ENCODE measurements around the gene TUBB8B.
"Not testable (repeated sequence)": the region's sequence is repeated elsewhere in the genome, so short reads cannot be mapped to it uniquely, and the experiment has no call there.

Gene TUBB8B

GRCh38 chr18:49176-49665 lies at the start of gene TUBB8B:
Gene TUBB8B, minus strand, starts transcription at chr18:49615. Its CDS starts 58 bp downstream, at chr18:49557.
- DNase-seq: not testable (repeated sequence)

DNA sequence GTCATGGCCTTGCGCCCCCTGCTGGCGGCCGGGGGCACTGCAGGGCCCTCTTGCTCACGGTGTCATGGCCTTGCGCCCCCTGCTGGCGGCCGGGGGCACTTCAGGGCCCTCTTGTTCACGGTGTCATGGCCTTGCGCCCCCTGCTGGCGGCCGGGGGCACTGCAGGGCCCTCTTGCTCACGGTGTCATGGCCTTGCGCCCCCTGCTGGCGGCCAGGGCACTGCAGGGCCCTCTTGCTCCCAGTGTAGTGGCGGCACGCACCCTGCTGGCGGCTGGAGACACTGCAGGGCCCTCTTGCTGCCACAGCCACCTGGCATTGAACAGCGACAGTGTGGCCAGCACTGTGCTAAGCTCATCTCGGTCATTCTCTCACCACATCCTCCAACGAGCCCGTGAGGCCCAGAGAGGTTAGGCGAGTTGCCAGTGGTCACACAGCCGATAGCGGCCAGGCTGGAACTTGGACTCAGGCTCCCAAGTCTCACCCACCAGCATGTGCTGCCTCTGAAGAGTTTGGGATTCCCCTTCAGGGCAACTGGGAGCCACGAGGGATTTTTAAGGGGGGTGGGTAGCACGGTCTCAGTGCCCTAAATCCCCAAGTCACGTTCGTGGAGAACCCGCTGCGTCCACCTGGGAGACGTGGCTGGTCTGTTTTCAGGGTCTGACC lies 48.0 kb upstream of the TUBB8B start:
- not testable (repeated sequence) for DNase-seq

DNA sequence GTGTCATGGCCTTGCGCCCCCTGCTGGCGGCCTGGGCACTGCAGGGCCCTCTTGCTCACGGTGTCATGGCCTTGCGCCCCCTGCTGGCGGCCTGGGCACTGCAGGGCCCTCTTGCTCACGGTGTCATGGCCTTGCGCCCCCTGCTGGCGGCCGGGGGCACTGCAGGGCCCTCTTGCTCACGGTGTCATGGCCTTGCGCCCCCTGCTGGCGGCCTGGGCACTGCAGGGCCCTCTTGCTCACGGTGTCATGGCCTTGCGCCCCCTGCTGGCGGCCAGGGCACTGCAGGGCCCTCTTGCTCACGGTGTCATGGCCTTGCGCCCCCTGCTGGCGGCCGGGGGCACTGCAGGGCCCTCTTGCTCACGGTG lies 47.3 kb upstream of the TUBB8B start:
- DNase-seq: not testable (repeated sequence)

DNA sequence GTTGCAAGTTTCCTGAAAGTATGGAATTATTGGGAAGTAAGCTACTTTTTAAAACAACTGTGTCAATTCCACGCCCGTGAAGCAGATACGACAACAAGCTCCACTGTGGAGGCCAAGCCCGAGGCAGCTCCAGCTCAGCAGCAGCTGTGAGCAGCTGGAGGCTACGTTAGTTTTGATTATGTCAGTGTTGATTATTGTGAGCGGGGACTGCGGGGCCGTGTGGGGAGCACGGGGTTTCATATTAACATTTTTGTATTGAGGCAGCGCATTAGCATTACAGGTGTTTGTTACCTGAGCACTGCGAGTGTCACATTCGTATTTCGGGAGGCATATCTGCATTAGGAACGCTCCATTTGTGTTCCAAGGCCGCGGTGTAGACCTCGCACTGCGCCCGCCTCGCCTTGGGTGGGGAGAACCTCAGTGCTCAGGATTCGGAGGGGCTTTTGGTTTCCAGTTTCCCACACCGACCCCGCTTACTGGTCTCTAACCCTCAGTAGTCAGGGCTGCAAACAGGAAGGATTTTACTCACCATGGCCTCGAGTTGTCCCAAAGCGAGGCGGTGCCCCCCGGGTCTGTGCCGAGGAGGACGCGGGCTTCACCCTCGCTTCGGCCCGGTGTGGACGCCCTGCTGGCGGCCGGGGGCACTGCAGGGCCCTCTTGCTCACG lies 46.8 kb upstream of the TUBB8B start:
- DNase-seq: not testable (repeated sequence)

GRCh38 chr18:95580-95979 lies 46.2 kb upstream of the TUBB8B start:
- not testable (repeated sequence) for DNase-seq

- not testable (repeated sequence) for DNase-seq
Measured at GRCh38 chr18:93897-94408, 44.5 kb upstream of the TUBB8B start.

DNA sequence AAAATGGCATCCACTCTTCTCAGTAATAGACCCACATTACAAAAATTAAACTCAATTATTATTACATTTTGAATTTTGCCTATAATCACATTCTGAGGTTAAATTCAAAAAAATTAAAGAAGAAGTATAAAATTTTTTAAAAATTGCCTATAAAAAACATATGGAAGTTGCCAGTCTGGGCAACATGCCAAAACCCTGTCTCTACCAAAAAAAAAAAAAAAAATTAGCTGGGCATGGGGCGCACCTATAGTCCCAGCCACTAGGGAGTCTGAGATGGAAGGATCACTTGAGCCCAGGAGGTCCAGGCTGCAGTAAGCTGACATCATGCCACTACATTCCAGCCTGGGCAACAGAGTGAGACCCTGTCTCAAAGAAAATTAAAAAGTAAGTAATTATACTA lies 42.1 kb upstream of the TUBB8B start:
- DNase-seq: not testable (repeated sequence)

DNA sequence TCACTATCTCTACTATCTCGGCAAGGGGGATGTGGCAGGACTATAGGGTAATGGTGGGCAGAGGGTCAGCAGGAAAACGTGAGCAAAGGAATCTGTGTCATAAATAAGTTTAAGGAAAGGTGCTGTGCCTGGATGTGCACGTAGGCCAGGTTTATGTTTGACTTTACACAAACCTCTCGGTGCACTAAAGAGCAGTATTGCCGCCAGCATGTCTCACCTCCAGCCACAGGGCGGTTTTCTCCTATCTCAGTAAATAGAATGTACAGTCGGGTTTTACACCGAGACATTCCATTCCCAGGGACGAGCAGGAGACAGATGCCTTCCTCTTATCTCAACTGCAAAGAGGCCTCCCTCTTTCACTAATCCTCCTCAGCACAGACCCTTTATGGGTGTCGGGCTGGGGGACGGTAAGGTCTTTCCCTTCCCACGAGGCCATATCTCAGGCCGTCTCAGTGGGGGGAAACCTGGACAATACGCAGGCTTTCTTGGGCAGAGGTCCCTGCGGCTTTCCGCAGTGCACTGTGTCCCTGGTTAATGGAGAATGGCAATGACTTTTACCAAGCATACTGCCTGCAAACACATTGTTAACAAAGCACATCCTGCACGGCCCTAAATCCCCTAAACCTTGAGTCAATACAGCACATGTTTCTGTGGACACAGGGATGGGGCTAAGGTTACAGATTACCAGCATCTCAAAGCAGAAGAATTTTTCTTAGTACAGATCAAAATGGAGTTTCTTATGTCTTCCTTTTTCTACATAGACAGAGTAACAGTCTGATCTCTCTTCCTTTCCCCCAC lies 41.2 kb upstream of the TUBB8B start:
- not testable (repeated sequence) for DNase-seq

DNA sequence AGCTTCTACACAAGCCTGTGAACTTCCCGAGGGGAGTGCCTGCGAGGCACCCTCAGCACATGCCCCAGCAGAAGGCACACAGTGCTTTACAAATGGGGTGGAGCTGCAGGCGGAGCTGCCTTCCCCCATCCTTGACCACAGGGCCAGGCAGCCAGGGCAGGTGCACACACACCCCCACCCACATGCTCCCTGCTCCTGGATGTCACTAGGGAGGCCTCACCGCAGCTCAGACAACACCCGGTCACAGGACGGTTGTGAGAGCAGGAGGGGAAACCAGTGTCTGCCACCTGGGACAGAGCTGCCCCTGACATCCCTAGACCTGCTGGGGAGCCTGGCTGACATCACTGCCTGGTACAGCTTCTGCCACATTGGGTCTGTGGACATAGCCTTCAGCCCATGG lies 39.7 kb upstream of the TUBB8B start:
- DNase-seq: not testable (repeated sequence)

GRCh38 chr18:84801-85200 lies 35.4 kb upstream of the TUBB8B start:
- DNase-seq: not testable (repeated sequence)

GRCh38 chr18:82626-83209 lies 33.3 kb upstream of the TUBB8B start:
- DNase-seq: not testable (repeated sequence)

DNA sequence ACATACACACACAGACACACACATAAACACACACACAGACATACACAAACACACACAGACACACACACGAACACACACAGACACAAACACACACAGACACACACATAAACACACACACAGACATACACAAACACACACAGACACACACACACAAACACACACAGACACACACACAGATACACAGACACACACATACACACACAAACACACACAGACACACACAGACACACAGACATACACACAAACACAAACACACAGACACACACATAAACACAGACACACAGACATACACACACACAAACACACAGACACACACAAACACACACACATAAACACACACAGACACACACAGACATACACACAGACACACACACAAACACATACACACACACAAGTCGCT lies 31.5 kb upstream of the TUBB8B start:
- DNase-seq: not testable (repeated sequence)

DNA sequence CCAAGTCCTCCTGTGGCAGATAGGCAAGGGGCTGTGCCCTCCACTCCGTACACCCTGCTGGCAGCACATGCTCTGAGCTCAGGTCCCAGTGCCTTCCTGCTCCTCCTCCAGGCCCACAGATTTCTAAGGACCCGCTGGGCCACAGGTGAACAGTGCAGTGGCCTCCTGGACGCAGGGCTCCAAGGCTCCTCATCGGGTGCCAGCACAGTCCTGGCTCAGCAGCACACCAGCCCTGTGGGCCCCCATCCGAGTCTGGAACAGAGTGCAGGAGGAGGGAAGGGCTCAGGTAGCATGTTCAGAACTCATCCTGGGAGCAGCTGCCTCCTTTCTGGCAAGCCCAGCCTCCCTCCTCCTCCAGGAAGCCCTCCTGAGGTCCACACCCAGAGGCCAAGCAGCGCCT lies 30.8 kb upstream of the TUBB8B start:
- not testable (repeated sequence) for DNase-seq

DNA sequence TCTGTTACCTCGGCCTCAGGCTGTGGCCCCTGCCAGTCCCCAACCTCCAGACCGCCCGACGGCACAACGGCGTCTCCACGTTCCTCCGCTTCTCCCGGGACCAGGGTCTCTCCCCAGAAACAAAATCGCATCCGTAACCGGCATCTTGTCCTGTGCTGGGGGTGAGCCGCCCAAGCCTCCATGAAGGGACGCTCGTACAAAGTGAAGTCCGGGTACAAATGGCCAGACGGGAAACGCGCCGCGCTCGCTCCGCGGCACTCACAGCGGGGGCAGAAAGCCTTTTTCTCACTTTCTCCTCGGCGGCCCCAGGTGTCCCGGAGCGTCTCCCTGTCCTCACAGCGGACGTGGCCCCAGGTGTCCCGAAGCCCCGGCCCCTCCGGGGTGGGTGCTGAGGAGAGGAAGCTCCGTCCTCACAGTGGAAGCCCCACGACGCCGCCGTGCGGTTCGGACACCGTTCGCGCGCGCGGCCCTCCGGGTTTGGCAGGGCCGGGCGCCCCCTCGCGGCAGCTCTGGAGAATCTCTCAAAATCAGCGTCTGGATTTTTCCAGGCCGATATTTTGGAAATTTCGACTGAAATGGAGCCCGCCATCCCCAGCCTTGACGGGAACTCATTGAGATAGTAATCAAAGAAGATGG lies 26.2 kb upstream of the TUBB8B start:
- DNase-seq: not testable (repeated sequence)

DNA sequence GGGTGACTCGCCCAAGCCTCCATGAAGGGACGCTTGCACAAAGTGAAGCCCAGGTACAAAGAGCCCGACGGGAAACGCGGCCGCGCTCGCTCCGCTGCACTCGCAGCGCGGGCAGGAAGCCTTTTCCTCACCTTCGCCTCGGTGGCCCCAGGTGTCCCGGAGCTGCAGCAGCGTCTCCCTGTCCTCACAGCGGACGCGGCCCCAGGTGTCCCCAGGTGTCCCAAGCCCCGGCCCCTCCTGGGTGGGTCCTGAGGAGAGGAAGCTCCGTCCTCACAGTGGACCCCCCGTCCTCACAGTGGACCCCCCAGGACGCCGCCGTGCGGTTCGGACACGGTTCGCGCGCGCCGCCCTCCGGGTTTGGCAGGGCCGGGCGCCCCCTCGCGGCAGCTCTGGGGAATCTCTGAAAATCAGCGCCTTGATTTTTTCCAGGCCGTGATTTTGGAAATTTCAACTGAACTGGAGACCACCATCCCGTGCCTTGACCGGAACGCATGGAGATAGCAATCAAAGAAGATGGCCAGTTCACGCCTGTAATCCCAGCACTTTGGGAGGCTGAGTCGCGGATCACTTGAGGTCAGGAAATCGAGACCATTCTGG lies 23.9 kb upstream of the TUBB8B start:
- not testable (repeated sequence) for DNase-seq

DNA sequence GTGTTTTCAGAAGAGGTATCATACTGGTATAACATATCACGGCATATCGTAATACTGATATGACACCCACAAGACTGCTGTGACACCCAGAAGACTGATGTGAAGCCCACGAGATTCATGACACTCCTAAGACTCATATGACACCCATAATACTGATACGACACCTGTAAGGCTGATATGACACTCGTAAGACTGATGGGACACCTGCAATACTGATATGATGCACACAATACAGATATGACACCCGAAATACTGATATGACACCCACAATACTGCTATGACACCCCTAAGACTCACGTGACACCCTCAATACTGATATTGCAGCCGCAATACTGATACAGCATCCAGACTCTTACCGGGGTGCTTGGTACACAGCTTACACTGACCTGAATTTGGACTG lies 18.3 kb upstream of the TUBB8B start:
- not testable (repeated sequence) for DNase-seq

DNA sequence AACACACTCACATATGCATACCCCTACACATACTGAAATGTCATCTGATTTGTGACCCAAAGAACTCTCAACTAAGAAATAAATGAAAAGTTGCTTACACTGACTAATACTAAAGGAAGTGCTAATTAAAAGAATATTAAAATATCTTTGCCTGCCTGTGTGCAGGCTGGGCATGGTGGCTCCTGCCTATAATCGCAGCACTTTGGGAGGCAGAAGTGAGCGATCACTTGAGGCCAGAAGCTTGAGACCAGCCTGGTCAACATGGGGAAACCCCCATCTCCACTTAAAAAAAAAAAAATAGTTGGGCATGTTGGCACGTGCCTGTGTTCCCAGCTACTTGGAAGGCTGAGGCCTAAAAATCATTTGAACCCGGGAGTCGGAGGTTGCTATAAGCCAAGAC lies 14.9 kb upstream of the TUBB8B start:
- DNase-seq: not testable (repeated sequence)

DNA sequence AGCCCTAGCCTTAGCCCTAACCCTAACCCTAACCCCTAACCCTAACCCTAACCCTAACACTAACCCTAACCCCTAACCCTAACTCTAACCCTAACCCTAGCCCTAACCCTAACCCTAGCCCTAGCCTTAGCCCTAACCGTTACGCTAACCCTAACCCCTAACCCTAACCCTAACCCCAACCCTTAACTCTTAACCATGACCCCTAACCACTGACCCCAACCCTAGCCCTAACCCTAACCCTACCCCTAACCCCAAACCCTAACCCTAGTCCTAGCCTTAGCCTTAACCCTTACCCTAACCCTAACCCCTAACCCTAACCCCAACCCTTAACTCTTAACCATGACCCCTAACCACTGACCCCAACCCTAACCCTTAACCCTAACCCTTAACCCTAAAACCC lies 14.2 kb upstream of the TUBB8B start:
- not testable (repeated sequence) for DNase-seq

- not testable (repeated sequence) for DNase-seq
Measured at GRCh38 chr18:54388-54787, 5.0 kb upstream of the TUBB8B start.

- not testable (repeated sequence) for DNase-seq
Measured at GRCh38 chr18:48696-49095, 719 bp downstream of the TUBB8B start.

- DNase-seq: not testable (repeated sequence)
Measured at GRCh38 chr18:13177-13576, 36.2 kb downstream of the TUBB8B start.

DNA sequence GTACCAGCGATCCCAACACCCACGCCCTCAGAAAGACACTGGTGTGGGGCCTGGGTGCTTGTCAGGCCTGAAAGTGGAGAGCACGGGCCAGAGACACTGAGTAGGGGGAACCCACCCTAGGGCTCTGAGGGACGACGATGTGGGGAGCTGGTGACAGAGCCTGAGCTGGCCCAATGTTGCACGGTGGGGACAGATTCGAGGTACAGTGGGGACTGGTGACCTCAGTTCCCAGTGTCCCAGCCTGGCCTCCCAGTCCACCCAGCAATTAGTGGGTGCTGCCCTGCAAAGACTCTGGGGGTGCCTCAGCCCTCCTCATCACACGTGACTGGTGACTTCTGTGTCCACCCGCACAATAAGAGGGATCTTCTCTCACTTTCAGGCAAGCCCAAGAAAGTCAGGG lies 36.6 kb downstream of the TUBB8B start:
- DNase-seq: not testable (repeated sequence)
